ENCODE results near the gene POT1.

The POT1 gene

DNA sequence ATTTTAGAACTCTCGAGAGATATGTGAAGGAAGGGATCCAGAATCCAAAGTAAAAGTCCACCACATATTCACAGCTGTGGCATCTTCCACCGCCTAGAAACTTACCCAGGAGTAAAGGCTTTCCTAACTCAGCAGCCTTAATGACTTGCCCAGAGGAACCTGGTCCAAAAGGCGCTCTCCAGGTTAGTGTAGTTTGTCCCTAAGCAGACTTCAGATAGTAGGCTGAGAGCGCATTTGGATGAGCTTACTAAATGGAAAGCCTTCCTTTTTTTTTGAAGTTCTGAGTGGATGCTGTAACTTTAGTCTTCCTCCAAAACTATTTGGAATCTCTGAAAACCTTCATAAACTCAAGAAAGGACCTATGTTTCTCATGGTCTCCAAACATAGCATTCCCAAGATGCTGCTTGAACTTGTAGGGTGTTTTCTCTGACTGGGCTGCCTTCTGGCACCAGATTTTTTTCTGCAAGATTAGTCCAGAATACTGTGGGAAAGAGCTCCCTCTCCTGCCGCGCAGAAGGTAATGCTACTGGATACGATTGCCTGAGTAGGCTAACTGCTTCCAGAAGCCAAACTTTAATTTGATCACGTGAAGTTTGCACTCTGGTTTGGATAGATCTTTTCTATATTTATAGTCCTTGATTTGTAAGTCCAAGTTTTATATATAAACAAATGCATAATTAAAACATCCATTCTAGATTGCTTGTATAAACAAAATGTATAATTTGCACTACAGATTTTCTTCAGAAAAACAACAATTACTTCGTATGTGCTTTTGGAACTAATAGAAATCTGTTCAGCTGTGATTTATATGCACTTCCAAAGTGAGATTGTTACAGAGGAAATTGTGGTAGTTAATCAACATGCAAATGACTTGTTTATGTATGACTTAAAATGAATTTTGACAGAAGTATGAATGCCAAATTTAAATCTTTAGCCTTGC lies 144.5 kb downstream of the POT1 start:
- Histone ChIP-seq H3K4me1 (ENCODE audit: control insufficient read depth, insufficient read depth, low read length) (peaks cover 16% of the 10 kb centered on the region), H3K27ac (ENCODE audit: low read depth, low read length) (no peak overlapping the region), H3K4me3 (ENCODE audit: low read depth, low read length) (no peak overlapping the region), H3K27me3 (ENCODE audit: control insufficient read depth, insufficient read depth, low read length) (no peaks in the 10 kb centered on the region), H3K36me3 (ENCODE audit: control insufficient read depth, insufficient read depth, low read length) (no peaks in the 10 kb centered on the region), H3K9ac (ENCODE audit: low read length) (no peak overlapping the region), H3K9me3 (ENCODE audit: control insufficient read depth, insufficient read depth, low read depth, low read length) (no peaks in the 10 kb centered on the region)

DNA sequence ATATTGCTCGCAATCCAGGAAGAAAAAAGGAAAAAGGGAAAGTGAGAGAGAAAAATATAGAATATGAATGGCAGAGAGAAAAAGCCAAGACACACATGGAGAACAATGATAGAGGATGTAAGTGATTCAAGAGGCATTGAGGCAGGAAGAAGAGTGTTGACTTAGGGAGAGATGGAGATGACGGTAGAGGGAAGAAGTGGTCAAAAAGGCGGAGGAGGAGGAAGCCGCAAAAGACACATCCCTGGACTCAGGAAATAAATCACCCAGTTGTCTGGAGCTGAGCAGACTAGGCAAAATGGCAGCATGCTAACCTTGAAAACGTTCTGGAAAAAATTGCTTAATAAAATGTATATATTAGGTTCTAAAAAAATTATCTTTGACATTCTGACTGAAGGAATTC lies 146.4 kb downstream of the POT1 start:
- Histone ChIP-seq H3K36me3 (ENCODE audit: control insufficient read depth, insufficient read depth, low read length) (no peaks in the 10 kb centered on the region), H3K4me1 (ENCODE audit: control insufficient read depth, insufficient read depth, low read length) (peaks cover 16% of the 10 kb centered on the region), H3K27ac (ENCODE audit: low read depth, low read length) (no peak overlapping the region), H3K4me3 (ENCODE audit: low read depth, low read length) (no peak overlapping the region), H3K27me3 (ENCODE audit: control insufficient read depth, insufficient read depth, low read length) (no peaks in the 10 kb centered on the region), H3K9ac (ENCODE audit: low read length) (no peak overlapping the region), H3K9me3 (ENCODE audit: control insufficient read depth, insufficient read depth, low read depth, low read length) (no peaks in the 10 kb centered on the region)

DNA sequence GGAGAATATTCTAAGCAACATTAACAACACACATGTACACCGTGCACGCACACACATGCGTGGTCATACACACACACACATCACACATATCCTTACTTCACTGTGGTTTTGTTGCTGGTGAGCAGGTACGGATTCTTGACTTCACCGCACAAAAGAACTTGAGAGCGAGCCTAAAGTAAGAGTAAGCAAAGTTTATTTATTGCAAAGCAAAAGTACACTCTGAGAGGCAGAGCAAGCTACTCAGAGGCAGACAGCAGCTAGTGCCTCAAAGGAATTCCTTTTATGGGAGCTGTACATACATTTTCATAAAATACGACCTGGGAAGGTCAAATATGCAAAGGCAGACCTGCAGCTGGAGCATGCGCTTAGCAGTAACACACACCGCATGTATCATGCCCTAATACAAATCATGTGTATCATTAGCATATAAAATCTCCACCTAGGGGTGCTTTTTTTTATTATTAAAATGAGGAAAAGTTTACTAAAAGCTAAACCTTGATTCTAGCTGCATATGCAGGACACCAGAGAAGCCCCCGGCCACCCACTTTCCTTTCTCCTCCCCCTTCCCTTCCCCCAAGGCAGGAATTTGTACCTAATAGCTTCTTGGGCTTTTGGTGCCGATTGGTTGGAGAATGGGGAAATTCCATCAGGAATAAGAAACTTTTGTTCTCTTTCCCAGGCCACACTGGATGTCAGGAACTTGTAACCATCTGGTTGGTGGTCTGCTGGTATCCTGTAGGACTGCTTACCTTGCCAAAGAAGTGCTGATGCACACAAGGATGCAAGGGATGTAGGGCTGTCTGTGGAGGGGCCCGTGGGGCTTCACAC lies 147.5 kb downstream of the POT1 start:
- Histone ChIP-seq H3K9me3 (ENCODE audit: control insufficient read depth, insufficient read depth, low read depth, low read length) (no peaks in the 10 kb centered on the region), H3K4me3 (ENCODE audit: low read depth, low read length) (no peak overlapping the region), H3K4me1 (ENCODE audit: control insufficient read depth, insufficient read depth, low read length) (peaks cover 19% of the 10 kb centered on the region), H3K27ac (ENCODE audit: low read depth, low read length) (no peak overlapping the region), H3K36me3 (ENCODE audit: control insufficient read depth, insufficient read depth, low read length) (no peaks in the 10 kb centered on the region), H3K9ac (ENCODE audit: low read length) (no peak overlapping the region), H3K27me3 (ENCODE audit: control insufficient read depth, insufficient read depth, low read length) (no peaks in the 10 kb centered on the region)

DNA sequence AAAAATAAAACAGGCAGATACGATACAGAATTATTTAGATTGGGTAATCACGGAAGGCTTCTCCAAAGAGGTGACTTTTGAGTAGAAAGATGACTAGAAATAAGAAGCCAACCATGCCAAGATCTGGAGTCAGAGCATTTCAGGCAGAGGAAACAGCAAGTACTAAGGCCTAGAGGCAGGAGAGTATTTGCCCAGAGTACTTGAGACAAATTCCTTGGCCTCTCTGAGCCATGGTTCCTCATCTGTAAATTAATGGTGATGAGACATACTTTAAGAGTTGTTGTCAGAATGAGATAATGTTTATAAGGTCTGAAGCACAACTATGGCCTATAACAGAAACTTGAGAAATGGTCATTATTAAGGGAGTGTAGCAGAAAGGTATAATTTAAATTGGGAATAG lies 148.2 kb downstream of the POT1 start:
- H3K27me3 ChIP-seq (ENCODE audit: control insufficient read depth, insufficient read depth, low read length) = no peaks in the 10 kb centered on the region
- no peak overlapping the region for H3K9ac ChIP-seq (ENCODE audit: low read length)
- peaks cover 19% of the 10 kb centered on the region for H3K4me1 ChIP-seq (ENCODE audit: control insufficient read depth, insufficient read depth, low read length)
- H3K9me3 ChIP-seq (ENCODE audit: control insufficient read depth, insufficient read depth, low read depth, low read length) = no peaks in the 10 kb centered on the region
- H3K4me3 ChIP-seq (ENCODE audit: low read depth, low read length) = no peak overlapping the region
- no peaks in the 10 kb centered on the region for H3K36me3 ChIP-seq (ENCODE audit: control insufficient read depth, insufficient read depth, low read length)
- H3K27ac ChIP-seq (ENCODE audit: low read depth, low read length) = no peak overlapping the region

DNA sequence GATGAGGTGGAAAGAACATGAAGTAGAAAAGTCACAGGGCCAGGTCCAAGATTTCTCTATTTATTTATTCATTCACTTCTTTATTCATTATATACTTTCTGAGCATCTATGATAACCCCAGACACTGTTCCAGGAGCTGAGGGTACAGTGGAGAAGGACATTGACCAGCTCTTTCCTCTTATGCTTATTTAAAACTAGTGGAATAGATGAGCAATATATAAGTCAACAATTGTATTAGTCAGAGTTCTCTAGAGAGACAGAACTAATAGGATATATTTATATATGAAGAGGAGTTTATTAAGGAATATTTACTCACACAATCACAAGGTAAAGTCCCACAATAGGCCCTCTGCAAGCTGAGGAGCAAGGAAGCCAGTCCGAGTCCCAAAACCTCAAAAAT lies 149.0 kb downstream of the POT1 start:
- Histone ChIP-seq H3K36me3 (ENCODE audit: control insufficient read depth, insufficient read depth, low read length) (no peaks in the 10 kb centered on the region), H3K9ac (ENCODE audit: low read length) (no peak overlapping the region), H3K9me3 (ENCODE audit: control insufficient read depth, insufficient read depth, low read depth, low read length) (no peaks in the 10 kb centered on the region), H3K4me3 (ENCODE audit: low read depth, low read length) (no peak overlapping the region), H3K27me3 (ENCODE audit: control insufficient read depth, insufficient read depth, low read length) (no peaks in the 10 kb centered on the region), H3K27ac (ENCODE audit: low read depth, low read length) (no peak overlapping the region), H3K4me1 (ENCODE audit: control insufficient read depth, insufficient read depth, low read length) (peaks cover 19% of the 10 kb centered on the region)

DNA sequence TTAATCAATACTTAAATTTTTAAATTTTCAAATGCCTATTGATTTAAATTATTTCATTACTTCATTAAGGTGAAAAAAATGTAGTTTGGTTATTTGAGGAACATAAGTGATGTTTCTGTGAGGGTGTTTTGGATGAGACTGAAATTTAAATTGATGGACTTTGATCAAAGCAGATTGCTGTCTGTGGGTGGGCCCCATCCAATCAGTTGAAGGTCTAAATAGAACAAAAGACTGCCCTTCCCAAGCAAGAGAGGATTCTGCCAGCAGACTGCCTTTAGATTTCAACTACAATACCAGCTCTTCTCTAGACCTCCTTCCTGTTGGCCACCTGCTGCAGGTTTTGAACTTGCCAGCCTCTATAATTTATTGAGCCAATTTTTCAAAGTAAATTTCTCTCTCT lies 149.6 kb downstream of the POT1 start:
- Histone ChIP-seq H3K9ac (ENCODE audit: low read length) (no peak overlapping the region), H3K27me3 (ENCODE audit: control insufficient read depth, insufficient read depth, low read length) (no peaks in the 10 kb centered on the region), H3K27ac (ENCODE audit: low read depth, low read length) (no peak overlapping the region), H3K4me1 (ENCODE audit: control insufficient read depth, insufficient read depth, low read length) (peaks cover 19% of the 10 kb centered on the region), H3K4me3 (ENCODE audit: low read depth, low read length) (no peak overlapping the region), H3K9me3 (ENCODE audit: control insufficient read depth, insufficient read depth, low read depth, low read length) (no peaks in the 10 kb centered on the region), H3K36me3 (ENCODE audit: control insufficient read depth, insufficient read depth, low read length) (no peaks in the 10 kb centered on the region)

DNA sequence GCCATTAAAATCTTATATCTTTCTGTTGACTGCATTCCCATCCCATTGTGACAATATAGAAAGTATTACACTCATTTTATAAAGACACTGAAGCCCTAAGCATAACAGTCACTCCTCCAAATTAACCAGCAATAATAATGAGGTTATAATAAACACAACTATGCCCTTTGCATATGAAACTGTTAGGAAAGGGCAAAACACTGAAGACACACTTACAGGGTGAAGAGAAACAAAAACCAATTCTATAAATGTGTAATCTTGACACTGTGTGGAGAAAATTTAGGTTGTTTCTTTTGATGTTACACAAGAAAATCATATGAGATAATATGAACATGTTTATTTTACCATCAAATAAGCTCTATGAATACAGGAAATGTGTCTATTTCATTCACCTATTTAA lies 150.0 kb downstream of the POT1 start:
- H3K36me3 ChIP-seq (ENCODE audit: control insufficient read depth, insufficient read depth, low read length) = no peaks in the 10 kb centered on the region
- H3K9me3 ChIP-seq (ENCODE audit: control insufficient read depth, insufficient read depth, low read depth, low read length) = no peaks in the 10 kb centered on the region
- H3K27ac ChIP-seq (ENCODE audit: low read depth, low read length) = no peak overlapping the region
- no peak overlapping the region for H3K4me3 ChIP-seq (ENCODE audit: low read depth, low read length)
- no peaks in the 10 kb centered on the region for H3K27me3 ChIP-seq (ENCODE audit: control insufficient read depth, insufficient read depth, low read length)
- peaks cover 15% of the 10 kb centered on the region for H3K4me1 ChIP-seq (ENCODE audit: control insufficient read depth, insufficient read depth, low read length)
- no peak overlapping the region for H3K9ac ChIP-seq (ENCODE audit: low read length)

DNA sequence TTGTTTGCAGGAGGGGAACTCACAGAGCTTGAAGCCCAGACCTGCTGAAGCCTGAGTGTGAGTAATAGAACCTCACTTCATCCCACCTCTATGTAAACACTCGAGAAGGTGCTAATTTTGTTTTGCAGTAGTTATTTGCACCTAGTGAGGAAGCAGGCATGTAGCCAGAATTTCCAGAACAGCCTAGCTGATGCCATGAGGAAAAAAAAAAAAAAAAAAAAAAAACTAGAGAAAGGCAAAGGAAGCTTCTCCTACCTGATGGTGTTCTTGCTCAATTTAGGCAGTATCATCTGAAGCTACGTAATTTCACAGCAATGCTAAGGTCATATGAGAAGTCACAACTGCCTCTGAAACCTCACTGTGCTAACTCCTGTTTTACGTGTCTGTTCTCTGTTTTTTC lies 150.4 kb downstream of the POT1 start:
- Histone ChIP-seq H3K27me3 (ENCODE audit: control insufficient read depth, insufficient read depth, low read length) (no peaks in the 10 kb centered on the region), H3K9me3 (ENCODE audit: control insufficient read depth, insufficient read depth, low read depth, low read length) (no peaks in the 10 kb centered on the region), H3K4me1 (ENCODE audit: control insufficient read depth, insufficient read depth, low read length) (peaks cover 15% of the 10 kb centered on the region), H3K36me3 (ENCODE audit: control insufficient read depth, insufficient read depth, low read length) (no peaks in the 10 kb centered on the region), H3K9ac (ENCODE audit: low read length) (no peak overlapping the region), H3K27ac (ENCODE audit: low read depth, low read length) (no peak overlapping the region), H3K4me3 (ENCODE audit: low read depth, low read length) (no peak overlapping the region)

DNA sequence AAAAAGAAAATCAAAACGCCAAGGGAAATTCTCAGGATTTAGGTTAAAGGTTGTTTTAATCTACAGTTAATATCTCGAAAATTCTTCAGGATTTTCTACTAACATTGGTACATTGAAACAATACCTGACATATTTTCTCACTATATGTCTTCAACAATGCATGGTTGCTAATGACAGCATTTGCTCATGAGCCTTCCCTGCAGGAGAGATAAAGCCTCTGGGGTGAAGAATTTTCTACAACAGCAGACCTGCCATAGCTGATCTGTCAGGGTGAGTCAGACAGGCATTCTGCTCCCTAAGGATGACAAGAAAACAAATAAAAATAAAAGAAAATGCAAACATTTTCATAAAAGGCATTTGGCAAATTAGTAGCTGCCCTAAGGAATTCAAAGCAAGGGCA lies 152.4 kb downstream of the POT1 start:
- no peaks in the 10 kb centered on the region for H3K9me3 ChIP-seq (ENCODE audit: control insufficient read depth, insufficient read depth, low read depth, low read length)
- no peaks in the 10 kb centered on the region for H3K27me3 ChIP-seq (ENCODE audit: control insufficient read depth, insufficient read depth, low read length)
- no peaks in the 10 kb centered on the region for H3K36me3 ChIP-seq (ENCODE audit: control insufficient read depth, insufficient read depth, low read length)
- peaks cover 10% of the 10 kb centered on the region for H3K4me1 ChIP-seq (ENCODE audit: control insufficient read depth, insufficient read depth, low read length)
- H3K4me3 ChIP-seq (ENCODE audit: low read depth, low read length) = no peak overlapping the region
- no peak overlapping the region for H3K9ac ChIP-seq (ENCODE audit: low read length)
- no peak overlapping the region for H3K27ac ChIP-seq (ENCODE audit: low read depth, low read length)

DNA sequence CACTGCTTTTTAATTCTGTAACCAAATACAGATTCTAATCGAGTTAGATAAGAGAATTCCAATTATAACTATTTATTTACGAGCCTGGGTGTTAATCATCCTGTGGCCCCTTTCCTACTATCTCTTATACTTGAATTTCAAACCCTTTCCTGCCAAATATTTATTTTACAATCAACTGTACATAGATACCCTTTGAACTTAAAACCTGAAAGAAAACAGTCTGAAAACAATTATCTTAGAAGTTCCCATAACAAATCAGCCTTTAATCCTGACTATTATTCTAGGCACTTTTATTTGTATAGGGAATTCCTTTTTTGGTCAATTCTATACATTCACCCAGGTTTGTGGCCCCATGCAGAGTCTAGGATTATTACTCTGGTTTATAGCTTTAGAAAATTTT lies 153.5 kb downstream of the POT1 start:
- H3K9me3 ChIP-seq (ENCODE audit: control insufficient read depth, insufficient read depth, low read depth, low read length) = no peaks in the 10 kb centered on the region
- no peak overlapping the region for H3K4me3 ChIP-seq (ENCODE audit: low read depth, low read length)
- no peak overlapping the region for H3K27ac ChIP-seq (ENCODE audit: low read depth, low read length)
- peaks cover 3% of the 10 kb centered on the region for H3K4me1 ChIP-seq (ENCODE audit: control insufficient read depth, insufficient read depth, low read length)
- H3K36me3 ChIP-seq (ENCODE audit: control insufficient read depth, insufficient read depth, low read length) = no peaks in the 10 kb centered on the region
- no peaks in the 10 kb centered on the region for H3K27me3 ChIP-seq (ENCODE audit: control insufficient read depth, insufficient read depth, low read length)
- H3K9ac ChIP-seq (ENCODE audit: low read length) = no peak overlapping the region

DNA sequence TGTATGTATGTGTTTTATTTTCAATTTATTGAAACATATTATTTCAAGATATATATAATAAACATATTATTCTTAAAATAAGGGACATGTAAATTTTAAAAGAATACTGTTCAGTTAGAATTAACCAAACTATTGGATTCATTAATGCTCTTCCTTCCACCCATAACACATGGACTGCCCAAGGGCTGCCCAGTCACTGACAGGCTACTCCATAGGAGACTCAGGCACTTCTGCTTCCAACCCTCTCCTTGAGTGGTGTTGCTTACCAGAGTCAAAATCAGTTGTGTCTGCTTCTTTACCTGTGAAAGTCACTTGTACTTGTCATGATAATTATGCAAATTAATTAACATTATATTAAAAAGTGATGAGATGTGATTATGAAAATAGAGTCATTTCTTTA lies 154.2 kb downstream of the POT1 start:
- Histone ChIP-seq H3K36me3 (ENCODE audit: control insufficient read depth, insufficient read depth, low read length) (no peaks in the 10 kb centered on the region), H3K27ac (ENCODE audit: low read depth, low read length) (no peak overlapping the region), H3K9me3 (ENCODE audit: control insufficient read depth, insufficient read depth, low read depth, low read length) (no peaks in the 10 kb centered on the region), H3K4me1 (ENCODE audit: control insufficient read depth, insufficient read depth, low read length) (peaks cover 3% of the 10 kb centered on the region), H3K27me3 (ENCODE audit: control insufficient read depth, insufficient read depth, low read length) (no peaks in the 10 kb centered on the region), H3K9ac (ENCODE audit: low read length) (no peak overlapping the region), H3K4me3 (ENCODE audit: low read depth, low read length) (no peak overlapping the region)

All from HUES6 (cell line).